Activated CD4-positive, CD25-positive, alpha-beta regulatory T cell (primary cell): Measurements from ENCODE around the gene WNK2.
"Not testable (repeated sequence)": the region's sequence is repeated elsewhere in the genome, so short reads cannot be mapped to it uniquely, and the experiment has no call there.

Experiments used
- DNase-seq, 4 experiments: peaks; one replicate each; lab custom pipeline; 2025; lab: John Stamatoyannopoulos, UW

Gene WNK2

DNA sequence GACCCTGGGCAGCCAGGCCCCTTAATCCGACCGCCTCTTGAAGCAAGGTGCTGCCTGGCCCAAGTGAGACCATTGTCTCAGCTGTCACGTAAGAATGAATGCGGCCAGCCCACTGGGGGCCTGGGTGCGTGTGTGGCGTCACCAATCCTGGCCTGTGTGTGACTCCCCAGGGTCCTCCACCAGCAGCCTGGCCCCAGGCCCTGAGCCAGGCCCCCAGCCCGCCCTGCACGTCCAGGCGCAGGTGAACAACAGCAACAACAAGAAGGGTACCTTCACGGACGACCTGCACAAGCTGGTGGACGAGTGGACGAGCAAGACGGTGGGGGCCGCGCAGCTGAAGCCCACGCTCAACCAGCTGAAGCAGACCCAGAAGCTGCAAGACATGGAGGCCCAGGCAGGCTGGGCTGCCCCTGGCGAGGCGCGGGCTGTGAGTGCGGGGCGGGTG, 124.2 kb downstream of the WNK2 start:
- no peak for DNase-seq

- no peak for DNase-seq
Measured at GRCh38 chr9:93308676-93309075, 124.7 kb downstream of the WNK2 start.

DNA sequence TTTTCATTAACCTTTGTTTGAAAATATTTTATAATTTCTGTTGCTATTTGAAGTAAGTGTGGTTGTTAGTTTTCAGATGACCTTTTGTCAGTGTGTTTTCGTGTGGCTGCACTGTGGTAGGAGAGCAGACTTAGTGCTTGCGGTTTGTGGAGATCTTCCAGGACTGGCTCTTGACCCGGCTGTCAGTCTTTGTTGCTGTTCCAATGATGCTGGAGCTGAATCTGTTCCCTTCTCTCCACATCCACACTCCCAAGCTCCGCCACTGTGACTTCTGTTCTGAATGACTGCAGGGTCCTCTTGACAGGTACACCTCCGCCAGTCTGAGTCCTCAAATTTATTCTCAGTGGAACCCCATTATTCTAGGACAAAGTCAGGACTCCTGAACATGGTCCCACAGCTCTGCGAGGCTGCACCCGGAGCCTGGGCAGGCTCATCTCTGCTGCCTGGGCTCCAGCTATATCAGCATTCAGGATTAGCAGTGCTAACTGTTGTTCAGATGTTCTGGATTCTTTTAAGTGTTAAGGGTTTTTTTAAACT, 126.0 kb downstream of the WNK2 start:
- DNase-seq, result no peak

DNA sequence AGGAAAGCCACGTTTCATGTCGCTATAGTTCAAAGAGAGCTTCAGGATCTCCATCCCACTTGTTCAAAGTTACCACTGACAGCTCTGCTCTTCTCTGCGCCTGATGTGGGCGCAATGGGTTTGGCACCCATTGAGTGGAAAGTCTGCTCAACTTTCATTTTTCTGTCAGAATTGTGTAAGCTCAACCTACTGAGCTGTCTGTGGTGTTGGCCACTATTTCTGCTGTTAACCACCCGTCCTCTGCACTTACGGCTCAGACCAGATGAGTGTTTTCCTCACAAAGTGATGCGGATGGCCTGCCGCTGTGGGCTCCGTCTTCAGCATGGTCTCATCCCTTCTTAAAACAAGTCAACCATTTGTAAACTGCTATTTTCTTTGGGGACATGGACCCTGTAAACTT, 131.2 kb downstream of the WNK2 start:
- no peak for DNase-seq

- DNase-seq, result no peak
Measured at GRCh38 chr9:93315960-93316359, 132.0 kb downstream of the WNK2 start.

DNA sequence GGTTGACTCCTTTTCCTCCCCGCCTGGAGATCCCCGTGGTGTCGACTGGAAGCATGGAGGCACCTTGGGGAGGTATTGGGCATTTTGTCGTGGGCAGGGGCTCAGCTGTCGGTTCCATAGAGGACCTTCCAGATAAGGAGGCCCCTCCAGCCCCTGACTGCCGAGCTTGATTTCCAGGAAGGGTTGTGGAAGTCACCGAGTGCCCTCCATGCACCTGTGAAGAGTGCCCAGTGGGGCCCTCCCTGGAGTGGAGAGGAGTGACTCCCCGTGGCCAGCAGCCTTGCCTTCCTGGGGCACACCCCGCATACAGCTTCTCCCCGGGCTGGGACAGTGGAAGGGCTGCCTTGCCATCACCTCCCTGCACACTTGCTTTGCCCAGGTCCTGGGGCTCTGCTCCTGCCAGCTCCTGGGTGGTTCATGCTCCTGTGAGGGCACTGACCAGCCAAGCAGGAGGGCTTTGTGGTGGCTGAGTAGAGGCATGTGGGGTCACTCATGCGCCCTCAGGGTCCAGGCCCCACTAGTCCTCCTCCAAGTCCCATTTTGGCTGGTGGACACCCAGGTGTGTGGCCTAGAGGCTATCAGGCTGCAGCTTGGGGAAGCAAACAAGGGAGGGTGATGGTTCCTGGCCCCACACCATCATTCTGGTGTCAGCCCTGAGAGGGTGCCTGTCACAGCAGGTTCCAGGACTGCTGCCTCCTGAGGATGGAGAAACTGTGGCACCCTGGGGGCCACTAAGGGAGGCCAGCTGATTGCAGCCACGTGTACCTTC, 133.0 kb downstream of the WNK2 start:
- no peak for DNase-seq

DNA sequence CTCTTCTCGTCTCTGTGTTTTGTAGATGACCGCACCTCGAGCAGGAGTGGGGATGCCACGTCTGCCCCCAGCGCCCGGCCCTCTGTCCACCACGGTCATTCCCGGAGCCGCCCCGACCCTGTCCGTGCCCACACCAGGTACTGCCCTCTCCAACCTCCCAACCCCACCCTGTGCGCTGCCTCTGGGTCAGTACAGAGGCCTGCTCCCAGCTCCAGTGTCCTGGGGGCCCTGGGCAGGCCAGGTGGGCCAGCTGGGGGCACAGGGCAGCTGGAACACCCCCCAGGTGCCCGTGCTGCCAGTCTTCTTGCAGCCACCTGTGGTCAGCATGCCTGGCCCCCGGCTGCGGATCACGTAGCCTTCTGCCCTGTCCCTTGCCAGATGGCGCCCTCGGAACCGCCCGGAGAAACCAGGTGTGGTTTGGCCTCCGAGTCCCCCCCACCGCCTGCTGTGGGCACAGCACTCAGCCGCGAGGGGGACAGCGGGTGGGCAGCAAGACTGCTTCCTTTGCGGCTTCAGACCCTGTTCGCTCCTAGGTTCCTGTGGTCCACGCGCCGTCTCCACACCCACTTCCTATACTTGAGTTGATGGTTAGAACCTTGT, 133.7 kb downstream of the WNK2 start:
- no peak for DNase-seq

- DNase-seq, result no peak
Measured at GRCh38 chr9:93318480-93318879, 134.5 kb downstream of the WNK2 start.

GRCh38 chr9:93319301-93319991, 135.5 kb downstream of the WNK2 start:
- no peak for DNase-seq

GRCh38 chr9:93319992-93320500, 136.1 kb downstream of the WNK2 start:
- DNase-seq, result no peak

GRCh38 chr9:93320591-93321219, 136.8 kb downstream of the WNK2 start:
- no peak for DNase-seq

GRCh38 chr9:93321220-93321610, 137.3 kb downstream of the WNK2 start:
- no peak for DNase-seq

DNA sequence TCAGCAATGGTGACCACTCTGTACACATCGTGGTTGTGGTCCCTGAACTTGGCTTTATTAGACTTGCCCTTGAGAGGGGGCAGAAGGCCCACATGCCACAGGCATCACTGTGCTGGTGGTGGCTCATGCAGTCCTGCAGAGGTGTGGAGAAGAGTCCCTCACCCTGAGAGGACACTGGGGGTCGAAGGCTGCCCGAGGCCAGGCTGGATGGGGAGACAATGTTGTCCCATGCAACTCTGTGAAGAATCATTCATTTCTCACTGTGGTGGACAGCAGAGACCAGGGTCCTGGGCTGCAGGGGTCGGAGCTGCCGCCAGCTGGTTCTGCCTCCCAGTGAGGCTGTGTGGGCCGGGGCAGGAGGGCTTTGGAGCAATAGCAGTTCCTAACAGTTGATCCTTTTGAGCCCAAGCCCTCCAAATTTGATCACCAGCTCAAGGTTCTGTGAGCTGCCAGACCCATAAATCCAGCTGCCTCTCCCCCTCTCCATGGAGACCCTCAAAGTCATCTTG, 139.6 kb downstream of the WNK2 start:
- not testable (repeated sequence) for DNase-seq

GRCh38 chr9:93324191-93324834, 140.4 kb downstream of the WNK2 start:
- DNase-seq, result no peak

DNA sequence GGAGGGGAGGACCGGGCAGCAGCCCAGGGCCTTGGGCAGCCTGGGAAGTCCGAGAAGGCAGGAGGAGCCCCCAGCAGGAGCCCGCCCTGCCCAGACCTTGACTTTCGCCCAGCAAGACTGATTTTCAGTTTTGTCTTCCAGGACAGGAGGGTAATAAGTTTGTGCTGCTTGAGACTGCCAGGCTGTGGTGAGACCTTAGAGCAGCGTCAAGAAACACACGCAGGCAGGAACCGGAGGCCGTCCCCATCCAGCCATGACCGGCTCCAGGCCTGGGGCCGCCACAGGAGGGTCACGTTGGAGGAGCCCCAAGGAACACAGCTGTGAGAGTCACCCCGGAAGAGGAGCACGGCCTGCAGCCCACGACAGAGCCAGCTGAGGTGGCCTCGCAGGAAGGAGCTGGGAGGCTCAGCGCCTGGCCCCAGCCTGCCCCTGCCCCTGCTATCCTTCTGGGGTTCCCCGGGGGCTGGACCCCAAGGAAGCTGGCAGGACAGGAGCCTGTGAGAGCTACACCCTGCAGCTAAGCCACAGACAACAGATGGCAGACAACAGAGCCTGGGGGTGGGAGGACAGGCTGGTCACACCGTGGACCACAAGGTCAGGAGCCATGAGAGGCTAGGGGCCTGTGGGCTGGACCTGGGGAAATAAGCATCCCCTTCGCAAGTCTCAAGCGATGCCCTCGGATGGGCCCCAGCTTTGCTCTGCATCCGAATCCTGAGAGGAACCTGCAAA, 141.5 kb downstream of the WNK2 start:
- no peak for DNase-seq

DNA sequence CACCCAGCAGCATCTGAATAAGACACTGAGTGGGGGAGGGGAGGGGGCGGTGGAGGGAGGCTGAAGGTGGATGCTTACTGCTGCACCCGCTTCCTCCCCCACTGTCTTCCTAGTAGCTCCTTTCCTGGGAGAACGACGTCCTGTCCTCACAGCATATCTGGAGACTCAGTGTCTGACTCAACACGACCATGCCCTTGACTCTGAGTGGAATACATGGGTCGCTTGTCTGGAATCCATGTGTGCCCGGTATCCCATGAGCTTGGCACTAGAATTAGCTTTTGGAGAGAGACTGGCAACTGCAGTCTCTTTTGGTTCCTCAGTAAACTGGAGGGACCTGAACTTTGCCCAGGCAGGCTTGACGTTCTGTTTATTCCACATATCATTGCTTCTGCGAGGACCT, 142.1 kb downstream of the WNK2 start:
- no peak for DNase-seq

DNA sequence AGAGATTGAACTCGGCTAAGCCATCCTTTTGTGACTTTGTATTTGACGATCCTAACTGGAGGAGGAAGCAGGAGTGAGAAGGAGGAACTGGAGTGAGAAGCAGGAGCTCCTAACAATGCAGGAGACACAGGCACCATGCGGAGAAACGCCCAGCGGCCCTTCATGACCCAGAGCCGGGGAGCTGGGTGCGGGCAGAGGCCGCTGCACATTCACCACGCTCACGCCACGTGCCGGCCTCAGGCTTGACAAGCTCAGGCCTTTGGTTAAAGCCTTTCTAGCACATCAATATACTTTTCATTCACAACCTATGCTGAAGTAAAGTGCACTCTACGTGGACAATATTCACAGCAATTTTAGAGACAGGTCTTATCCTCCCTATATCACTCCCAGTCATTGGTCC, 142.7 kb downstream of the WNK2 start:
- no peak for DNase-seq

DNA sequence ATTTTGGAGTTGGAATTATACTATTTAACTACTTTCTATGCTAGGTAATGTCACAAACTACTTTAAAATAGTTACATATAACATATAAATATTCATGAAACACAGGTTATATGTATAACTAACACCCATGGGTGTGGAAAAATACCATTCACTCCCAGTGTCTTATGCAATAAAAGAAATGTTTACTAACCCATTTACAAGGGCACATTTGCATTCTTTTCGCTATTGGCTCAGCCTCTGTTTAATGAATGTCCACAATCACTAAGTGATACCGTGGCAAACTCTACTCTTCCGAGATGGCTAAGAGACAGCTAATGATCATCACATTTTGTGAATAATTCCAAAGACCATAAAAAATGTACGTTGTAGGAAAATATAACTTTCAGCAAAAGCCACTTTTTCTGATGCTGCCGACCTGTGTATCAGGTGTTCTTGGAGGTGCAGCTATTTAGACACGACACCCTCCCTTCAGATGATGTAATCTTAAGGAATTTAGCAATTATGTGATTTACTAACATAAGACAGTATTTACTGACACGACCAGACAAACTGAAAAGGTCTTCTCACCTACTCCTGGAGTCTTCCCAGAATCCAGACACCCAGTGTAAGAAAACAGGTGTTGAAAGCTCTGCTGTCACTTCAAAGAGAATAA, 145.8 kb downstream of the WNK2 start:
- DNase-seq, result no peak

- DNase-seq, result no peak
Measured at GRCh38 chr9:93332317-93332716, 148.4 kb downstream of the WNK2 start.

DNA sequence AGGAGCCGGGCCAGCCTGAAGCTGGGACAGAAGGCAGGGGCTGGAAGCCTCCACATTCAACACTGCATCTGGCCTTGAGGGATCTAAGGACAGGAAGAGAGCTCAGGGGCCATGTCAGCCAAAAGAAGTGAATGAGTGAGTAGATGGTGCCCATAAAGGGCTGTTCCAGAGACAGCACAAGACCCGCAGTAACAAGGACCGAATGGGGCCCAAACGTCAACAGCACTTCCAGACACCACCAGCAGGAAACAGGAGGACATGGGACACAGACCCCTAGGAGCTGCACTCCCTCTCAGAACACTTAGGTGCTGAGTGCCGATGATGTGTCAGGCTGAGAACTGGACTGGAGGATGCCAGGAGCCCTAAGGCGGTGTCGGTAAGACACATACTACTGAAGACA, 152.8 kb downstream of the WNK2 start:
- no peak for DNase-seq
